GM23338 (cell line): ENCODE results near the gene ST8SIA6.

Experiments
- CREB1 ChIP-seq: fragments of 250-450 bp; sonication (Bioruptor Pico); IDR thresholded peaks from 2 replicates; pipeline ENCODE4 v1.5.0; 2020; ENCODE audit warnings: low read depth, mild to moderate bottlenecking, moderate library complexity
- CTCF ChIP-seq, 2 experiments: fragments of 200-600 bp in 1 of 2; sonication (generic) in 1 of 2; conservative IDR thresholded peaks; 2 replicates each; pipeline versions ENCODE4 v1.5.1 to v1.6.1; 2016 to 2017; ENCODE audit warnings: antibody characterized with exemption in 2 of 2, low read depth in 2 of 2, mild to moderate bottlenecking in 2 of 2, moderate library complexity in 1 of 2
- EZH2 ChIP-seq: fragments of 200-600 bp; sonication (generic); IDR thresholded peaks from one replicate; pipeline ENCODE4 v1.8.0; 2017; ENCODE audit warnings: antibody characterized with exemption, mild to moderate bottlenecking, low read depth; ENCODE audit not compliant: unreplicated experiment
- EZH2phosphoT487 ChIP-seq: fragments of 200-600 bp; sonication (generic); IDR thresholded peaks from one replicate; pipeline ENCODE4 v1.8.1; 2018; ENCODE audit warnings: antibody characterized with exemption; ENCODE audit not compliant: unreplicated experiment
- NANOG ChIP-seq: IDR thresholded peaks from 2 replicates; pipeline ENCODE4 v1.6.1; 2016; ENCODE audit warnings: antibody characterized with exemption, borderline replicate concordance
- POLR2AphosphoS5 ChIP-seq: IDR thresholded peaks from 2 replicates; pipeline ENCODE4 v1.6.1; 2016; ENCODE audit warnings: antibody characterized with exemption, low read depth
- REST ChIP-seq: IDR thresholded peaks from one replicate; pipeline ENCODE4 v1.6.1; 2018; ENCODE audit warnings: antibody characterized with exemption; ENCODE audit not compliant: unreplicated experiment
- STAT1 ChIP-seq: IDR thresholded peaks from one replicate; pipeline ENCODE4 v1.6.1; 2016; ENCODE audit warnings: antibody characterized with exemption; ENCODE audit not compliant: unreplicated experiment
- ZNF331 ChIP-seq: fragments of 250-450 bp; sonication (Bioruptor Pico); IDR thresholded peaks from 2 replicates; pipeline ENCODE4 v1.5.0; 2020; ENCODE audit warnings: low read depth, mild to moderate bottlenecking, moderate library complexity

DNA sequence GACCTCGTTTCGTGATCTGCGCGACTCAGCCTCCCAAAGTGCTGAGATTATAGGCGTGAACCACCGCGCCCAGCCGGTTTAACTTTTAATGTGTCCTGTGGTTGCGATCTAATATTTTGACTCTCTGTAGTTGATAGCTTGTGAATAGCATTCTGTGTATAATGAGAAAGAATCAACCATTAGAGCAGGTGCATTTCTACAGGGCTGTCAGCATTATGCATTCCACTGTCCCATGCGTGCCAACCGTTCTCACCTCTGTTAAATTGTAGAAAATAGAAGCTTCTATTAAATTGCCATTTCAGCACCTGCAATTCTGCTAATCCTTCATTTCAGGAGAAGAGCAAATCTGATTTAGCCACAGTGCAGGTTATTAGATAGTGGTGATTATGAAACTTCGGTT lies 164.6 kb downstream of the ST8SIA6 start:
- TF ChIP-seq EZH2phosphoT487 (no peak), CTCF (conservative IDR thresholded peaks at IDR 0.05; ENCODE audit: low read depth in 2 of 2) (no peak), POLR2AphosphoS5 (no peak), NANOG (no peak), CREB1 (CRISPR knock-in tag) (no peak), EZH2 (no peak), ZNF331 (no peak), REST (no peak), STAT1 (no peak)
